SK-N-SH (cell line): ENCODE results near the gene GIPC2. TPM values are rescaled to one million over a fixed set of nuclear protein-coding genes. Genes with fewer than 3 reads are reported as not detected.

ENCODE experiments used
- CTCF ChIA-PET: fragments of 300-600, 350-600 bp; formaldehyde crosslinking; extraction: SDS; loops from one replicate; lab custom pipeline; 2021; lab: Yijun Ruan, JAX
- POLR2A ChIA-PET: fragments of 350-600 bp; sonication (Branson Sonifier 250); formaldehyde crosslinking; extraction: SDS; loops from one replicate; lab custom pipeline; 2020; ENCODE audit warnings: antibody characterized with exemption, inconsistent platforms; lab: Yijun Ruan, JAX
- DNase-seq: peaks from one replicate; pipeline ENCODE4 v3.0.0; 2012
- H2AFZ ChIP-seq: fragments of 200-600 bp; sonication (generic); 2 replicates; pipeline ENCODE4 v1.8.1; 2016; ENCODE audit warnings: antibody characterized with exemption, mild to moderate bottlenecking, low read depth
- H3F3A ChIP-seq: fragments of 200-600 bp; sonication (generic); replicated peaks from 2 replicates; pipeline ENCODE3; 2016; ENCODE audit warnings: antibody characterized with exemption, mild to moderate bottlenecking; ENCODE audit not compliant: insufficient read depth
- H3K27ac ChIP-seq, 2 experiments: fragments of 200-500 bp in 1 of 2; fragments of 200-600 bp in 1 of 2; sonication (Bioruptor generic) in 1 of 2; sonication (generic), shearing (Covaris generic) in 1 of 2; 2 replicates each; pipeline versions ENCODE4 v1.5.1 to v1.6.1; 2014 to 2016; ENCODE audit warnings: low read depth in 2 of 2, inconsistent platforms in 1 of 2, low read length in 1 of 2, mild to moderate bottlenecking in 1 of 2, mixed read lengths in 1 of 2
- H3K27me3 ChIP-seq: fragments of 200-600 bp; sonication (generic), shearing (Covaris generic); 2 replicates; pipeline ENCODE4 v1.6.1; 2016; ENCODE audit warnings: mixed run types; ENCODE audit not compliant: insufficient read depth
- H3K36me3 ChIP-seq, 2 experiments: fragments of 200-500 bp in 1 of 2; fragments of 200-600 bp in 1 of 2; sonication (Bioruptor generic) in 1 of 2; sonication (generic) in 1 of 2; replicated peaks in 1 of 2; 2 replicates each; pipeline versions ENCODE3 to v1.5.1; 2014 to 2016; ENCODE audit warnings: low read length in 1 of 2, mild to moderate bottlenecking in 1 of 2; ENCODE audit not compliant: insufficient read depth in 2 of 2, control insufficient read depth in 1 of 2
- H3K4me1 ChIP-seq, 2 experiments: fragments of 200-500 bp in 1 of 2; fragments of 200-600 bp in 1 of 2; sonication (Bioruptor generic) in 1 of 2; sonication (generic), shearing (Covaris generic) in 1 of 2; 2 replicates each; pipeline versions ENCODE4 v1.5.1 to v1.6.1; 2014 to 2016; ENCODE audit warnings: low read depth in 1 of 2, low read length in 1 of 2, mixed run types in 1 of 2; ENCODE audit not compliant: insufficient read depth in 2 of 2, control insufficient read depth in 1 of 2
- H3K4me2 ChIP-seq: fragments of 200-600 bp; sonication (generic), shearing (Covaris generic); 2 replicates; pipeline ENCODE4 v1.6.1; 2017; ENCODE audit warnings: mixed run types
- H3K4me3 ChIP-seq, 2 experiments: fragments of 200-500 bp in 1 of 2; fragments of 200-600 bp in 1 of 2; sonication (Bioruptor generic) in 1 of 2; sonication (generic), shearing (Covaris generic) in 1 of 2; 2 replicates each; pipeline versions ENCODE4 v1.5.1 to v1.8.1; 2014 to 2016; ENCODE audit warnings: low read depth in 2 of 2, inconsistent platforms in 1 of 2, low read length in 1 of 2, mild to moderate bottlenecking in 1 of 2, mixed read lengths in 1 of 2, moderate library complexity in 1 of 2
- H3K79me2 ChIP-seq: fragments of 200-600 bp; sonication (generic); 2 replicates; pipeline ENCODE4 v1.8.1; 2017; ENCODE audit warnings: mild to moderate bottlenecking; ENCODE audit not compliant: insufficient read depth
- H3K9ac ChIP-seq: fragments of 200-600 bp; sonication (generic); 2 replicates; pipeline ENCODE4 v1.6.1; 2017; ENCODE audit warnings: mixed run types
- H3K9me2 ChIP-seq: fragments of 200-600 bp; sonication (generic); 2 replicates; pipeline ENCODE4 v1.6.1; 2017; ENCODE audit warnings: mixed run types
- H3K9me3 ChIP-seq: fragments of 200-600 bp; sonication (generic); 2 replicates; pipeline ENCODE4 v1.6.1; 2017; ENCODE audit warnings: mixed run types, mild to moderate bottlenecking, moderate library complexity
- H4K20me1 ChIP-seq: fragments of 200-600 bp; sonication (generic); 2 replicates; pipeline ENCODE4 v1.6.1; 2017; ENCODE audit warnings: mild to moderate bottlenecking, mixed run types; ENCODE audit not compliant: insufficient read depth
- ELF1 ChIP-seq: IDR thresholded peaks from 2 replicates; pipeline ENCODE4 v1.4.0; 2012
- FOXJ3 ChIP-seq: sonication (generic); formaldehyde crosslinking; IDR thresholded peaks from 2 replicates; pipeline ENCODE4 v1.5.1; 2020; ENCODE audit warnings: mild to moderate bottlenecking, missing genetic modification reagents
- FOXM1 ChIP-seq: IDR thresholded peaks from 2 replicates; pipeline ENCODE4 v1.4.0; 2012; ENCODE audit warnings: low read depth, mild to moderate bottlenecking
- GABPA ChIP-seq: IDR thresholded peaks from 2 replicates; pipeline ENCODE4 v1.4.0; 2012; ENCODE audit warnings: low read depth, mild to moderate bottlenecking
- GATA2 ChIP-seq: sonication (generic); formaldehyde crosslinking; IDR thresholded peaks from 2 replicates; pipeline ENCODE4 v1.5.0; 2020; ENCODE audit warnings: mild to moderate bottlenecking, missing genetic modification reagents
- JUND ChIP-seq: IDR thresholded peaks from 2 replicates; pipeline ENCODE4 v1.4.0; 2012
- NRF1 ChIP-seq: IDR thresholded peaks from 2 replicates; pipeline ENCODE4 v1.6.1; 2012; ENCODE audit warnings: low read depth, mild to moderate bottlenecking, low read length
- PBX3 ChIP-seq: IDR thresholded peaks from 2 replicates; pipeline ENCODE4; 2012
- POLR2AphosphoS5 ChIP-seq: IDR thresholded peaks from 2 replicates; pipeline ENCODE4 v1.6.1; 2012; ENCODE audit warnings: low read depth, low read length
- RCOR1 ChIP-seq: fragments of 150-350 bp; IDR thresholded peaks from 2 replicates; pipeline ENCODE4 v1.6.1; 2017; ENCODE audit warnings: antibody characterized with exemption, low read length
- RXRA ChIP-seq: IDR thresholded peaks from 2 replicates; pipeline ENCODE4 v1.4.0; 2012; ENCODE audit warnings: low read depth, mild to moderate bottlenecking, borderline replicate concordance
- TAF1 ChIP-seq: IDR thresholded peaks from 2 replicates; pipeline ENCODE4 v1.6.1; 2012; ENCODE audit warnings: low read depth, mild to moderate bottlenecking, low read length, moderate library complexity, borderline replicate concordance
- TEAD4 ChIP-seq: IDR thresholded peaks from 2 replicates; pipeline ENCODE4 v1.4.0; 2012; ENCODE audit warnings: mild to moderate bottlenecking, borderline replicate concordance; ENCODE audit not compliant: insufficient read depth
- USF2 ChIP-seq: fragments of 150-350 bp; IDR thresholded peaks from 2 replicates; pipeline ENCODE4 v1.6.1; 2017; ENCODE audit warnings: antibody characterized with exemption, low read length, low read depth, borderline replicate concordance
- ZBTB33 ChIP-seq: IDR thresholded peaks from 2 replicates; pipeline ENCODE4 v1.4.0; 2012; ENCODE audit warnings: low read depth, borderline replicate concordance
- whole genome bisulfite sequencing: methylation state at CpG from one replicate; pipeline ENCODE4 v1.1.6; 2017; ENCODE audit warnings: low lambda C conversion rate; 5-methylcytosine and 5-hydroxymethylcytosine counted together
- polyA plus RNA-seq, 3 experiments: library from polyadenylated mRNA; depleted of rRNA; stranded (reverse); fragments of >200 nt; gene quantifications; 2 replicates each; pipeline ENCODE4 v1.2.3, GENCODE V29; 2012

The GIPC2 gene
- polyA plus RNA-seq, 1 of the 3 experiments (the other 2 are of a cell fraction) = 0.02 TPM

- H3F3A ChIP-seq = peaks cover 21% of the 10 kb centered on the region
- CTCF ChIA-PET = no interaction called here
Observed at GRCh38 chr1:78009276-78009675, 36.5 kb upstream of the GIPC2 start.

More at GRCh38 chr1:78009276-78009675, 36.5 kb upstream of the GIPC2 start:
- WGBS = 97% methylated on average over 3 of the region's 3 CpGs
- Histone ChIP-seq H3K4me1 (no peaks in the 10 kb centered on the region; a peak in 2 of 4 replicates), H3K27me3 (no peaks in the 10 kb centered on the region), H3K9me3 (no peaks in the 10 kb centered on the region), H3K4me3 (peak overlapping the region in 1 of 2 experiments; percentile 44; a peak in 2 of 4 replicates), H3K27ac (no peak overlapping the region), H3K9ac (no peak overlapping the region), H4K20me1 (no peaks in the 10 kb centered on the region; the same call in 1 of the 2 replicates), H3K9me2 (no peaks in the 10 kb centered on the region), H3K79me2 (peaks cover 86% of the 10 kb centered on the region), H3K4me2 (peak overlapping the region; percentile 39; the same call in 1 of the 2 replicates), H2AFZ (no peak overlapping the region), H3K36me3 (peaks cover 10 to 28% of the 10 kb centered on the region in 2 experiments)
- POLR2A ChIA-PET = no interaction called here
- no peak for DNase-seq
- TF ChIP-seq FOXJ3 (CRISPR knock-in tag) = no peak
- TF ChIP-seq PBX3 = no peak
- no peak for TF ChIP-seq POLR2AphosphoS5
- TF ChIP-seq GABPA = no peak
- TF ChIP-seq FOXM1 = no peak
- TF ChIP-seq ELF1 = no peak
- TF ChIP-seq USF2 = no peak
- TF ChIP-seq ZBTB33 = no peak
- no peak for TF ChIP-seq RXRA
- TF ChIP-seq RCOR1 = no peak
- TF ChIP-seq NRF1 = no peak
- TF ChIP-seq TAF1 = no peak
- no peak for TF ChIP-seq TEAD4
- no peak for TF ChIP-seq GATA2 (CRISPR knock-in tag)
- no peak for TF ChIP-seq JUND
